ENCODE data around the gene JARID2.
"Not testable (repeated sequence)": the region's sequence is repeated elsewhere in the genome, so short reads cannot be mapped to it uniquely, and the experiment has no call there.

JARID2 gene

GRCh38 chr6:15405129-15406068 lies 159.5 kb downstream of the JARID2 start:
- no peak for DNase-seq

GRCh38 chr6:15406452-15406851 lies 160.6 kb downstream of the JARID2 start:
- DNase-seq, result no peak

DNA sequence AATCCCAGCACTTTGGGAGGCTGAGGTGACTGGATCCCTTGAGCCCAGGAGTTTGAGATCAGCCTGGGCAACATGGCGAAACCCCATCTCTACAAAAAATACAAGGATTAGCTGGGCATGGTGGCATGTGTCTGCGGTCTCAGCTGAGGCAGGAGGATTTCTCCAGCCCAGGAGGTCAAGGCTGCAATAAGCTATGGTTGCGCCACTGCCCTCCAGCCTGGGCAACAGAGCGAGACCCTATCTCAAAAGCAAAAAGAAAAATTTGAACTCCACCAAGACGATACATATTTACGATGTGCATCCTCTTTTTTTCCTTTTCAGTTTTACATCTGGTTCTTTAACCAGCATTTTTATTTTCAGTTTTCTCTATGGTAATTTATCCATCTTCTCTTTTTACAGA lies 162.1 kb downstream of the JARID2 start:
- no peak for DNase-seq

- no peak for DNase-seq
Observed at GRCh38 chr6:15408758-15409157, 162.9 kb downstream of the JARID2 start.

- DNase-seq, result peak; percentile 85
Observed at GRCh38 chr6:15409301-15410125, 163.6 kb downstream of the JARID2 start.

- no peak for DNase-seq
Observed at GRCh38 chr6:15410126-15410391, 164.2 kb downstream of the JARID2 start.

DNA sequence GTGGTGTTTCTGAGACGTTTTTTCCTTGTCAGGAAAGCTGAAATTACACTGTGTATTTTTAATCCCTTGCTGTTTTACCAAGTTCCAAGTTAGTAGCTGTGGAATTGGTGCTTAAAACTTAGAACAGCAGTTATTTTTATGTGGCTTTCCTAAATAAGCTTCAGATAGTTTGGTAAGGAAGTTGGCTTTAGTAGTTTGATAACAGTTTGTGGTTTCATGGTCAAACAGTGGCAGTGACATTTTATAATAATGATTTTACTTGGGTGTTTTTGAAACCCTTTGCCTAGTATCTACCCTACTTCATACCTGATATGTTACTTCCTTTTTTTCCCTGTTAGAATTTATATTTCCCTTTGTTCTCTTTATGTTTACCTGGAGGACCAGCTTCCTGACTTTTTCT lies 164.9 kb downstream of the JARID2 start:
- DNase-seq, result peak; percentile 77

GRCh38 chr6:15411766-15412165 lies 165.9 kb downstream of the JARID2 start:
- no peak for DNase-seq

DNA sequence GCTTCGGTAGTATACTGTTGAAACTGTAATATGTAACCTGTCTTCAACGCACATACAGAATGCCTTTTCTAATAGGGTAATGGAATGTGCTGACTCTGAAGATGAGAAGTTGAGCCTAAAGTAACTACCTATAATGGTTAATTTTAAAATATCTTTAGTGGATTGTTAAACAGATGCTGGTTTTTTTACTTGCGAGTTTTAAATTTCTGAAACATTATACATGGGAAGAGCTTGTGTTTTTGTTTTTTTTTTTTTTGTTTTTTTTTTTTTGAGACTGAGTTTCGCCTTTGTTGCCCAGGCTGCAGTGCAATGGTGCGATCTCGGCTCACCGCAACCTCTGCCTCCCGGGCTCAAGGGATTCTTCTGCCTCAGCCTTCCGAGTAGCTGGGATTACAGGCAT lies 166.9 kb downstream of the JARID2 start:
- DNase-seq, result no peak

DNA sequence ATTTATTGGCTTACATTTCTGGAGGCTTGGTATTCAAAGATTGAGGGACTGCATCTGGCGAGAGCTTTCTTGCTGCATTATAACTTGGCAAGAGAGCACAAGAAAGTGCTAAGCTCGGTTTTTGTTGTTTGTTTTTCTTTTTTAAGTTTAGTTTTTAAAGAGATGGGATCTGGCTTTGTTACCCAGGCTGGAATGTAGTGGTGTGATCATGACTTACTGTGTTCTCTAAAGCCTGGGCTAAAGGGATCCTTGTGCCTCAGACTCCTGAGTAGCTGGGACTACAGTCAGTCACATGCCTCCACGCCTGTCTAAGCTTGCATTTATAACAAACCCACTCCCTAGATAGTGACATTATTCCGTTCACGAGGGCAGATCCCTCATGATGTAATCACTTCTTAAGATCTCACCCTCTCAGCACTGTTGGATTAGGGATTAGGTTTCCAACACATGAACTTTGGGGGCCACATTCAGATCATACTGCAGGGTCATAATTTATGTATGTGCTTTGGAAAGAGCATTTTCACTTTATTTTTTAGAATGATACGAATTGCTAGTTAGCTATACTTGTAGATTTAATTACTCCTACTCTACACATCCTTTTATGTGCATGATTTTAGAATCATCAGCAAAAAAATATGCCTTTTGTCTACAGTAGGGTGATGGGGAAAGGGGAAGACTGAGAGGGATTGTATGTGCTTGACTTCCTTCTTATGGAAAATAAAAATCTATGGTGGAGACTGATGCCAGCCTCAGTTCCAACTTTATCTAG lies 167.8 kb downstream of the JARID2 start:
- no peak for DNase-seq

DNA sequence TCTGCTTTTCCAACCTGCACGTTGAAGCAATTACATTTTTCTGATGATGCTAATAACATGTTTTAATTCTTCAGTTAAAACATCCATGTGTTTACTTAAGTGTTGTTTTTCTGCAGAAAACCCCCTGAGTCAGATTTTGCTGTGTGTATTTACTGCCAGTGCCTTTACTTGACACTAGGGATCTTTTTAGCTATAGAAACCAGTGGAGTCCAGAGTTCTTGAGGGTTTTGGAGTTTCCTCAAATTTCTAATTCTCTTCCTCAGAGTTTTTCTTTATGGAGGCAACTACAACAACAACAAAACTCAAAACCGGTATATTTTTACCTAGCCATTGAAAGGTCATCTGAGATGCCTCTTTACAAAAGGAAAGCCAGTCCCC lies 168.4 kb downstream of the JARID2 start:
- no peak for DNase-seq

GRCh38 chr6:15415622-15416021 lies 169.8 kb downstream of the JARID2 start:
- DNase-seq, result not testable (repeated sequence)

DNA sequence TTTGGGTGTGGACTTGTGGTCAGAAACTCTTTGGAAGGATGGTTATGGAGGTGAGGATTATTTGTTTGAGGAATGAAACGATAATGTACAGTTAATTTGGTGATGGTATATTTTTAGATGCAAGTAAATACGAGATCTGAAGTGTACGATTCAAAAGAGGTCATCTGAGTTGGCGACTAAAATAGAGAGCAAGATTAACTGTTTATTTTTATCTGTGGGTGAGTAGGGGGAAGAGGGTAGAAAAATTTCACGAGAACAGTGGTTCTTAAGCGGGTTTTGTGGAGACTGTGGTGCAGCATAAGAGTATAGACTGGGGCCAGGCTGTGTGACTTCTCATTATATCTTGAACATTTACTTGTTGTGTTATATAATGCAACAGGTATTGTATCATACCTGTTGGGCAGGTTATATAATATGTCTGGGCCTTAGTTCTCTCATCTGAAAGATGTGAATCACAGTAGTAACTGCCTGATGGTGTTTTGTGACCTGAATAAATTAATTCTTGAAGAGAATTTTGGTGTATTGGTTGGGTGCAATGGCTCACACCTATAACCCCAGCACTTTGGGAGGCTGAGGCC lies 171.2 kb downstream of the JARID2 start:
- DNase-seq, result no peak

DNA sequence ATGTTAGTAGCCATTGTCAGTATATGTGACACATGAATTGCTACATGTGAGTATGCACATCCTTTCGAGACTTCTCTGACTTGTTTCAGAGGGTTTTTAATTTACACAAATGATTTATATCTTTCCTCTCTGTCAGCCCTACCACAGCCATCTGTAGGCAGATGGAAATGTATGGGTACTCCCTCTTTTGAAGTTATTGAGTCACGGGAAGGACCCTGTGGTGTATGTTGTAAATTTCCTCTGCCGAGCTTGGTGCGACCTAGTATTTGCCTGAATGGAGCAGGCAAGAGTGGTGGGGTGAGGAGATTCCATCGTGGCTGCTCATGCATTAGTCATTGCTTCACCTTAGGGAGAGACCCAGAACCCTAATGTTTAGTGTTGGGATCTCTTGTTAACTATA lies 171.9 kb downstream of the JARID2 start:
- no peak for DNase-seq

- no peak for DNase-seq
Observed at GRCh38 chr6:15419493-15419892, 173.6 kb downstream of the JARID2 start.

- DNase-seq, result peak; percentile 78
Observed at GRCh38 chr6:15420959-15421438, 175.1 kb downstream of the JARID2 start.

- DNase-seq, result no peak
Observed at GRCh38 chr6:15421945-15422733, 176.3 kb downstream of the JARID2 start.

- DNase-seq, result no peak
Observed at GRCh38 chr6:15423286-15423993, 177.6 kb downstream of the JARID2 start.

- no peak for DNase-seq
Observed at GRCh38 chr6:15425947-15426346, 180.1 kb downstream of the JARID2 start.

GRCh38 chr6:15426395-15426794 lies 180.5 kb downstream of the JARID2 start:
- no peak for DNase-seq

GRCh38 chr6:15426901-15427300 lies 181.0 kb downstream of the JARID2 start:
- DNase-seq, result no peak

Measured in hematopoietic multipotent progenitor cell treated with erythropoietin and hydrocortisone succinate and interleukin-3 and kit ligand, for 6 days (in vitro differentiated cells).